ENCODE measurements around the gene ANKRD61. TPM values are rescaled to one million over a fixed set of nuclear protein-coding genes. Genes with fewer than 3 reads are reported as not detected.
A peak's percentile ranks its signal among the peaks of the same experiment; 100 is the strongest.

ANKRD61 gene
- total RNA-seq, 2 experiments from 2014 or later = 0.27 to 0.32 TPM

DNA sequence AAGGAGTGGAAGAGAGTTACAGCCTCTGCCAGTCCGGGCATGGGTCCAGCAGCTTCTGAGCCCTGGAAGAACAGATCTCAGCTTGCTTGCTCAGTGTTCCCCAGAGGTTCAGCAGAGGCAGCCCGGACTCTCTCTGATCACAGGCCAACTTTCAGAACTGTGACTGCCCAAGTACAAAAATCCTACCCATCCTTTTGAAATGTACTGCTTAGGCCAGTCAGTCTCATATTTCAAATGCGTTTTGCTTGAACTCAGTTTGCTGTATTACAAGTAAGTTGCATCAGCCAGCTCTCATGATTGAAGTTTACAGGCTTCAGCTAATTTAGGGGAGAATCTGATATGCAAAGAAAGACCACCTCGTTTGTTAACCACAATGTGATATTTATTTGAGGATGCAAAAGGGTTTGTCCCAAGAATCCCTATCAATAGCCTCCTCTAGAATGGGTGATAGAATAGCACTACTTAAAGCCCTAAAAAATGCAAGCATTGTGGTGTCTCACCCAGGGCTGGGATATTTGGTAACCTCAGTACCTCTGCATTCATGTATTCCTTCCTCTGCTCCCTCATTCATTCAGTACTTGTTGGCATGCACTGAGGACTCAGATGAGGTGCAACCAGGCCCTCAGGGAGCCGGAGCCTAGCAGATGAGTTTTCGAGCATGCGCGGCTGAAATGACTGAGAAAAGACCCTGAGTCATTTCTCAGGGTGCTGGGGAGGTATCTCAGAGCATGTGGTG is 15.1 kb upstream of the ANKRD61 start:
- no peak overlapping the region for H3K4me2 ChIP-seq (ENCODE audit: low read length)
- H3K4me3 ChIP-seq (ENCODE audit: low read depth, low read length, poor library complexity, severe bottlenecking) = no peak overlapping the region
- no peaks in the 10 kb centered on the region for H3K9me3 ChIP-seq (ENCODE audit: low read length)
- H2AFZ ChIP-seq (ENCODE audit: low read length) = no peak overlapping the region
- peak overlapping the region; percentile 50 for H3K27ac ChIP-seq (ENCODE audit: low read depth, low read length, poor library complexity, severe bottlenecking)
- ChIA-PET POLR2A (interaction anchor here (0.6 to 1.9 kb wide), 6 partner anchors 9 to 331 kb away, joined by 3 to 6 read pairs (median 4); no protein-coding TSS in a partner anchor), CTCF (ENCODE audit: unreplicated experiment) (no interaction called here)
- peaks cover 91% of the 10 kb centered on the region for H3K36me3 ChIP-seq (ENCODE audit: insufficient read depth, low read length)
- TF ChIP-seq EZH2phosphoT487 (IDR thresholded peaks at IDR 0.05; ENCODE audit: borderline replicate concordance, low read depth, low read length) = no peak
- TF ChIP-seq, protein P1, sequence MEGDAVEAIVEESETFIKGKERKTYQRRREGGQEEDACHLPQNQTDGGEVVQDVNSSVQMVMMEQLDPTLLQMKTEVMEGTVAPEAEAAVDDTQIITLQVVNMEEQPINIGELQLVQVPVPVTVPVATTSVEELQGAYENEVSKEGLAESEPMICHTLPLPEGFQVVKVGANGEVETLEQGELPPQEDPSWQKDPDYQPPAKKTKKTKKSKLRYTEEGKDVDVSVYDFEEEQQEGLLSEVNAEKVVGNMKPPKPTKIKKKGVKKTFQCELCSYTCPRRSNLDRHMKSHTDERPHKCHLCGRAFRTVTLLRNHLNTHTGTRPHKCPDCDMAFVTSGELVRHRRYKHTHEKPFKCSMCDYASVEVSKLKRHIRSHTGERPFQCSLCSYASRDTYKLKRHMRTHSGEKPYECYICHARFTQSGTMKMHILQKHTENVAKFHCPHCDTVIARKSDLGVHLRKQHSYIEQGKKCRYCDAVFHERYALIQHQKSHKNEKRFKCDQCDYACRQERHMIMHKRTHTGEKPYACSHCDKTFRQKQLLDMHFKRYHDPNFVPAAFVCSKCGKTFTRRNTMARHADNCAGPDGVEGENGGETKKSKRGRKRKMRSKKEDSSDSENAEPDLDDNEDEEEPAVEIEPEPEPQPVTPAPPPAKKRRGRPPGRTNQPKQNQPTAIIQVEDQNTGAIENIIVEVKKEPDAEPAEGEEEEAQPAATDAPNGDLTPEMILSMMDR (conservative IDR thresholded peaks at IDR 0.05; ENCODE audit: low read length) = no peak
- peaks cover 8% of the 10 kb centered on the region for H3K79me2 ChIP-seq (ENCODE audit: insufficient read depth, low read depth, low read length)
- no peaks in the 10 kb centered on the region for H4K20me1 ChIP-seq (ENCODE audit: insufficient read depth, low read length)
- no peaks in the 10 kb centered on the region for H3K9me2 ChIP-seq (ENCODE audit: insufficient read depth, low read length)
- peak; percentile 51 for DNase-seq (ENCODE audit: low spot score)
- peaks cover 13% of the 10 kb centered on the region for H3K4me1 ChIP-seq (ENCODE audit: insufficient read depth, low read length, poor library complexity, severe bottlenecking)
- no TSS peak for BruUV-seq (replicated peaks)
- intact Hi-C loops (cut with micrococcal nuclease; ENCODE audit: unreplicated experiment) = no loop called here

DNA sequence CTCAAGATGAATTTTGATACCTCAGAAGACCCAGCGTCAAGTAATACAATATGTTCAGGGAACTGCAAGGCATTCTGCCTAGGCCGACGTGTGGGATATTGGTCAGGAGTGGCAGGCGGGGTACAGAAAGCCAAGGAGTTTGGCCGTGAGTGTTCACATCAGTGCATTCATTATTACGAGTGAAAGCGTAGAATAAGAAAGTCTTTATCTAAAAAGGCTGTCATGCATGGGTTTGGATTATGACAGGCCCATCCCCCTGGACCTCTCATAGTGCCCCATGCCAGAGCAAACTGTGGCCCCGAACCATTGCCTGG is 14.6 kb upstream of the ANKRD61 start:
- CTCF ChIA-PET (ENCODE audit: unreplicated experiment) = no interaction called here
- H3K9me2 ChIP-seq (ENCODE audit: insufficient read depth, low read length) = no peaks in the 10 kb centered on the region
- H3K4me2 ChIP-seq (ENCODE audit: low read length) = no peak overlapping the region

More for the DNA sequence above, 14.6 kb upstream of the ANKRD61 start:
- H3K27ac ChIP-seq (ENCODE audit: low read depth, low read length, poor library complexity, severe bottlenecking) = peak overlapping the region; percentile 29
- intact Hi-C loops (cut with micrococcal nuclease; ENCODE audit: unreplicated experiment) = no loop called here
- H3K79me2 ChIP-seq (ENCODE audit: insufficient read depth, low read depth, low read length) = peaks cover 3% of the 10 kb centered on the region
- DNase-seq (ENCODE audit: low spot score) = no peak
- H3K4me3 ChIP-seq (ENCODE audit: low read depth, low read length, poor library complexity, severe bottlenecking) = no peak overlapping the region
- H3K4me1 ChIP-seq (ENCODE audit: insufficient read depth, low read length, poor library complexity, severe bottlenecking) = peaks cover 8% of the 10 kb centered on the region
- H3K9me3 ChIP-seq (ENCODE audit: low read length) = no peaks in the 10 kb centered on the region
- no peak overlapping the region for H2AFZ ChIP-seq (ENCODE audit: low read length)
- POLR2A ChIA-PET = interaction anchor here (0.8 to 1.9 kb wide), 2 partner anchors 8 to 90 kb away, joined by 3 to 6 read pairs; partner anchors contain the start of genes AIMP2 and PMS2
- H3K36me3 ChIP-seq (ENCODE audit: insufficient read depth, low read length) = peaks cover 91% of the 10 kb centered on the region
- no peaks in the 10 kb centered on the region for H4K20me1 ChIP-seq (ENCODE audit: insufficient read depth, low read length)
- no TSS peak for BruUV-seq (replicated peaks)
- TF ChIP-seq, protein P1 (conservative IDR thresholded peaks at IDR 0.05; ENCODE audit: low read length) = no peak
- no peak for TF ChIP-seq EZH2phosphoT487 (IDR thresholded peaks at IDR 0.05; ENCODE audit: borderline replicate concordance, low read depth, low read length)
